SU-DHL-6 (cell line): Measurements from ENCODE around the gene RAB36.

Experiments used
- H2AFZ ChIP-seq: fragments of 200-600 bp; sonication (generic); 2 replicates; pipeline ENCODE4 v1.6.1; 2014; ENCODE audit warnings: low read depth, mild to moderate bottlenecking, moderate library complexity, mixed read lengths, antibody characterized with exemption, low read length; ENCODE audit not compliant: severe bottlenecking
- H3F3A ChIP-seq: fragments of 200-600 bp; shearing (Covaris generic); 2 replicates; pipeline ENCODE4 v1.6.0; 2016; ENCODE audit warnings: antibody characterized with exemption, mild to moderate bottlenecking; ENCODE audit not compliant: insufficient read depth
- H3K27ac ChIP-seq: fragments of 200-600 bp; sonication (generic); 2 replicates; pipeline ENCODE4 v1.5.1; 2016; ENCODE audit warnings: low read depth, mild to moderate bottlenecking, low read length, moderate library complexity, mixed read lengths
- H3K27me3 ChIP-seq: fragments of 200-600 bp; sonication (generic), shearing (Covaris generic); 2 replicates; pipeline ENCODE4 v1.6.0; 2014; ENCODE audit warnings: mild to moderate bottlenecking, low read length
- H3K36me3 ChIP-seq: fragments of 200-600 bp; sonication (generic); 2 replicates; pipeline ENCODE4 v1.6.1; 2014; ENCODE audit warnings: mild to moderate bottlenecking, low read length, mixed read lengths
- H3K4me2 ChIP-seq: fragments of 300-600, 200-600 bp; shearing (Covaris generic), sonication (generic); 2 replicates; pipeline ENCODE4 v1.6.0; 2014; ENCODE audit warnings: low read length, low read depth, mild to moderate bottlenecking; ENCODE audit not compliant: poor library complexity, severe bottlenecking
- H3K4me3 ChIP-seq: fragments of 200-600 bp; sonication (generic); 2 replicates; pipeline ENCODE4 v1.5.1; 2014; ENCODE audit warnings: antibody characterized with exemption, low read length, mild to moderate bottlenecking, mixed read lengths; ENCODE audit not compliant: insufficient read depth, poor library complexity, severe bottlenecking
- H3K79me2 ChIP-seq: fragments of 200-600 bp; sonication (generic); 2 replicates; pipeline ENCODE4 v1.6.1; 2014; ENCODE audit warnings: mild to moderate bottlenecking, low read length, moderate library complexity; ENCODE audit not compliant: insufficient read depth
- H3K9ac ChIP-seq: fragments of 200-600 bp; sonication (generic); 2 replicates; pipeline ENCODE4 v1.7.0; 2014; ENCODE audit warnings: mild to moderate bottlenecking, low read length
- H3K9me2 ChIP-seq: fragments of 200-600 bp; sonication (generic); replicated peaks from 2 replicates; pipeline ENCODE4 v1.6.1; 2014; ENCODE audit warnings: low read length; ENCODE audit not compliant: insufficient read depth
- H3K9me3 ChIP-seq: fragments of 200-600 bp; sonication (generic); 2 replicates; pipeline ENCODE4 v1.6.1; 2014; ENCODE audit warnings: low read length, mixed read lengths; ENCODE audit not compliant: insufficient read depth
- H4K20me1 ChIP-seq: fragments of 200-600 bp; sonication (generic); 2 replicates; pipeline ENCODE4 v1.6.1; 2014; ENCODE audit warnings: low read depth, mild to moderate bottlenecking, antibody characterized with exemption, low read length, moderate library complexity, mixed read lengths
- EZH2phosphoT487 ChIP-seq: fragments of 200-600 bp; sonication (generic), shearing (Covaris generic); conservative IDR thresholded peaks from 2 replicates; pipeline ENCODE4 v1.6.1; 2018; ENCODE audit warnings: mild to moderate bottlenecking, antibody characterized with exemption, low read length, moderate library complexity, mixed read lengths
- TF ChIP-seq, protein P1 (sequence below): fragments of 200-600 bp; sonication (generic); IDR thresholded peaks from one replicate; pipeline ENCODE4 v1.5.1; 2017; ENCODE audit warnings: antibody characterized with exemption, mild to moderate bottlenecking, low read length, moderate library complexity; ENCODE audit not compliant: insufficient read depth, poor library complexity, severe bottlenecking

Gene RAB36

DNA sequence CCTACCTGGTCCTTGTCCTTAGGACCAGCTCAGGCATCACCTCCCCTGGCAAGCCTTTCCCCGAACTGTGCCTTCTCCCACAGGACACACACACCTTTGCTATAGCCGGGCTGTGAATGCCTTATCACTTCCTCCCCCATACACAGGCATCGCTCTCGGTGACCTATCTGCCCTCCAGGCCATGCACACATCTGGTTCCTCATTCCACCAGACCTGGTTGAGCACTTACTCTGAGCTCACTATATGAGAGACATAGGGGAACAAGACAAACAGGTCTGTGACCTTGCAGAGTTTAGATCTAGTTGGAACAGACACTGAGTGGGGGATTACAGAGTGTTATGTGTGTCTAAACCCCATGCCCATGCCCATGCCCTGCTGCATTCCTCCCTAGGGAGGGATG lies 31.9 kb downstream of the RAB36 start:
- no peaks in the 10 kb centered on the region for H3K79me2 ChIP-seq
- H3K36me3 ChIP-seq = no peaks in the 10 kb centered on the region
- no peak overlapping the region for H3K27ac ChIP-seq
- H3K4me2 ChIP-seq = no peak overlapping the region
- no peaks in the 10 kb centered on the region for H3K27me3 ChIP-seq
- H3K9me3 ChIP-seq = peaks cover 3% of the 10 kb centered on the region; the same call in 1 of the 2 replicates
- no peaks in the 10 kb centered on the region for H3K9me2 ChIP-seq
- H2AFZ ChIP-seq = no peak overlapping the region
- no peak overlapping the region for H3K4me3 ChIP-seq
- TF ChIP-seq, protein P1, sequence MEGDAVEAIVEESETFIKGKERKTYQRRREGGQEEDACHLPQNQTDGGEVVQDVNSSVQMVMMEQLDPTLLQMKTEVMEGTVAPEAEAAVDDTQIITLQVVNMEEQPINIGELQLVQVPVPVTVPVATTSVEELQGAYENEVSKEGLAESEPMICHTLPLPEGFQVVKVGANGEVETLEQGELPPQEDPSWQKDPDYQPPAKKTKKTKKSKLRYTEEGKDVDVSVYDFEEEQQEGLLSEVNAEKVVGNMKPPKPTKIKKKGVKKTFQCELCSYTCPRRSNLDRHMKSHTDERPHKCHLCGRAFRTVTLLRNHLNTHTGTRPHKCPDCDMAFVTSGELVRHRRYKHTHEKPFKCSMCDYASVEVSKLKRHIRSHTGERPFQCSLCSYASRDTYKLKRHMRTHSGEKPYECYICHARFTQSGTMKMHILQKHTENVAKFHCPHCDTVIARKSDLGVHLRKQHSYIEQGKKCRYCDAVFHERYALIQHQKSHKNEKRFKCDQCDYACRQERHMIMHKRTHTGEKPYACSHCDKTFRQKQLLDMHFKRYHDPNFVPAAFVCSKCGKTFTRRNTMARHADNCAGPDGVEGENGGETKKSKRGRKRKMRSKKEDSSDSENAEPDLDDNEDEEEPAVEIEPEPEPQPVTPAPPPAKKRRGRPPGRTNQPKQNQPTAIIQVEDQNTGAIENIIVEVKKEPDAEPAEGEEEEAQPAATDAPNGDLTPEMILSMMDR = no peak
- TF ChIP-seq EZH2phosphoT487 = no peak
- H3K9ac ChIP-seq = no peak overlapping the region
- no peaks in the 10 kb centered on the region for H4K20me1 ChIP-seq
- H3F3A ChIP-seq = no peaks in the 10 kb centered on the region

DNA sequence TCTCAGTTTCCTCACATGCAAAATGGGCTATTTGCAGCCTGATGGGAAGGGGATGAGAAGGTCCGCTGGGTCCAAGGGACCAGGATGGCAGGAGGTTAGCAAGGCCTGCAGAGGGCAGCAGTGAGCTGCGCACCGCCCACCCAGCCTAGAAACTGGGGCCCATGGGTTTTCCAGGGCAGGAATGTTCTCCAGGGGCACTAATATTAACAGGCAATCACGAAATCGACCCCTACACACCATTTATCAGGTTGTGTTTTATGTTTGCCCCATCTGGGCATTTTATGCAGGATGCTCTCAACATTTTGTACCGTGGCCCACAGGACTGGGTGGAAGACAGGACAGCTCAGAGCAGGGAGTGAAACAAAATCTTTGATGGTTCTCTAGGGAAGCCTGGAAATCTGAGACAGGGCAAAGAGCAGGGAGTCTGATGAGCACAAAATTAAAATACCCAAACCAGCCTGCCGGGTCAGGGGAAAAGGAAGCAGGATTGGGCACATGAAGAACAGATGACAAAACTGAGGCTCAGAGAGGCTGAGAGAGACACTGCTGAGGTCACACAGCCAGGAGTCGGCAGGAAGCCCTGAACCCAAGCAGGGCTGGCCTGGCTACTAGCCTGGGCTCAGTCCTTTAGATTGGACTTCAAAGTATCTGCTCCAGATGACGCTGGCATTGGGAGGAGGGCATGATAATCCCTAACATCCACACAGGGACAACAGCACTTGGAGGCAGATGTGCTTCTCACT lies 33.4 kb downstream of the RAB36 start:
- Histone ChIP-seq H3K9me3 (peaks cover 3% of the 10 kb centered on the region; the same call in 1 of the 2 replicates), H3K9ac (no peak overlapping the region), H2AFZ (no peak overlapping the region), H3F3A (no peaks in the 10 kb centered on the region), H3K36me3 (no peaks in the 10 kb centered on the region), H3K27me3 (no peaks in the 10 kb centered on the region), H4K20me1 (no peaks in the 10 kb centered on the region), H3K9me2 (no peaks in the 10 kb centered on the region), H3K4me3 (no peak overlapping the region), H3K79me2 (no peaks in the 10 kb centered on the region), H3K27ac (no peak overlapping the region), H3K4me2 (no peak overlapping the region)
- no peak for TF ChIP-seq EZH2phosphoT487
- TF ChIP-seq, protein P1 = peak; percentile 86

DNA sequence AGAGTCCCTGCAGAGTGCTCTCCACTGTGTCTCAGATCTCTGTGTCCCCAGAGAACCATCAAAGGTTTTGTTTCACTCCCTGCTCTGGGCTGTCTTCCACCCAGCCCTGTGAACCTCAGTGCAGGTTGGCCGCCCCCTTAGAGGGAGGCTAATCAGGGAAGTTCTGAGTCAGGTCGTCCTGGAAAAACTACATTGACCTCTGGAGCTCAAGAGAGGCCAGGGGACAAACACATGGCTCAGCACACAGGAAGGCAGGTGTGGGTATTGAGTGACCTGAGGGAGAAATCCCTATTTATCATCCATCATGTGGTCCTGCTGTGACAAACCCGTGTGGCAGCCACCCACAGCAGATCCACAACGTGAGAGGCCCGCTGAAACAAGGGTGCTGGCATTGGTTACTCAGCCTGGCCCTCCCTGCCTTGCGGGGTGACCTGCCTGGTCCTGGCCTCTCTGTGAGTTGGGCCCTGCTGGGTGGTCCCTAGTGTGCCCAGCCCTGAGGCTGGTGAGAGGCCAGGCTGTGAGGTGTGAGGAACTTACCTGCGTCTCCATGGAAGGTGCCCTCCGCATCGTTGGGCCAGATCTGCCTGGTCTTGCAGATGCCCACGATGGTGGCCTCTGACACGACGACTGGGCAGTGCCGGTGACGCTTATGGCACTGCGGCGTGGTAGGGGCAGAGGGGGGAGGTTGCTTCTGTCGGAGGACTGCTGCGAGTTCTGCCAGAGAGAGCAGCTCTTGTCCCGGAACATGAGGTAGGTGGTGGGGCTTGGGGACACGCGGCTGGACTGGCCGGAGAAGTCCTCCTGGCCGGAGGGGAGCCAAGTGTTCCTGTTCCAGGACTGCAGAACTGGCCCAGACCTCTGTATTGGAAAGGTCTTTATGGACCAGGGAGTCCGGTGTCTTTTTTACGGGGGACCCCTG lies 34.4 kb downstream of the RAB36 start:
- no peaks in the 10 kb centered on the region for H3K36me3 ChIP-seq
- TF ChIP-seq, protein P1 = no peak
- no peak for TF ChIP-seq EZH2phosphoT487
- H3K9ac ChIP-seq = no peak overlapping the region; the same call in 1 of the 2 replicates
- H3K79me2 ChIP-seq = no peaks in the 10 kb centered on the region
- H3F3A ChIP-seq = no peaks in the 10 kb centered on the region
- H4K20me1 ChIP-seq = no peaks in the 10 kb centered on the region
- peak overlapping the region; percentile 39 for H3K4me2 ChIP-seq
- H3K27ac ChIP-seq = no peak overlapping the region
- no peak overlapping the region for H2AFZ ChIP-seq
- H3K9me2 ChIP-seq = no peaks in the 10 kb centered on the region
- peak overlapping the region; percentile 35 for H3K4me3 ChIP-seq
- peaks cover 3% of the 10 kb centered on the region; the same call in 1 of the 2 replicates for H3K9me3 ChIP-seq
- H3K27me3 ChIP-seq = no peaks in the 10 kb centered on the region
